Measurements from ENCODE around the gene SLC35G4. TPM values are rescaled to one million over a fixed set of nuclear protein-coding genes. Genes with fewer than 3 reads are reported as not detected.
"Not testable (repeated sequence)": the region's sequence is repeated elsewhere in the genome, so short reads cannot be mapped to it uniquely, and the experiment has no call there.

SLC35G4 gene
- total RNA-seq (not detected), total RNA-seq (0 reads per million in 29 experiments)
- total RNA-seq (2013): not detected

DNA sequence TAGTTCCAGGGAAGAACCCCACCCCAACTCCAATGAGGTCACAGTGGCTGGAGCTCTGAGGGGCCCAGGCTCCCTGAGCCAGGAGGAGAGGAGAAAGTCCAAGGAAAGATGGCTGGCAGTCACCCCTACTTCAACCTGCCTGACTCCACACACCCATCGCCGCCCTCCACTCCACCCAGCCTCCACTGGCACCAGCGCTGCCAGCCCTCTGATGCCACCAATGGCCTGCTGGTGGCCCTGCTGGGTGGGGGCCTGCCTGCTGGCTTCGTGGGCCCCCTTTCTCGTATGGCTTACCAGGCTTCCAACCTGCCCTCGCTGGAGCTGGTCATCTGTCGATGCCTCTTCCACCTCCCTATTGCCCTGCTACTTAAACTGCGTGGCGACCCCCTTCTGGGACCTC is at the start of gene SLC35G4:
TSS of gene SLC35G4 (plus strand) at position 109 of the 400 bp plus-strand sequence. CDS start at position 109, 0 bp downstream.
- H3K36me3 Mint-ChIP-seq; H3K9me3 ChIP-seq; H3K4me3 Mint-ChIP-seq; H3K36me3 ChIP-seq (ENCODE audit: control insufficient read depth in 2 of 2, extremely low read depth in 1 of 2, insufficient read depth in 1 of 2, low read length in 1 of 2); H3K27ac Mint-ChIP-seq; POLR2A ChIA-PET; H3K4me3 ChIP-seq (ENCODE audit: control insufficient read depth in 1 of 2, extremely low read depth in 1 of 2, low read length in 1 of 2); H3K27me3 ChIP-seq (replicated peaks in 1 of 2; ENCODE audit: control insufficient read depth in 2 of 2, extremely low read depth in 1 of 2, insufficient read depth in 2 of 2, low read length in 1 of 2); CTCF ChIA-PET; H3K9me3 Mint-ChIP-seq; DNase-seq; H3K4me1 Mint-ChIP-seq; H3K4me1 ChIP-seq (ENCODE audit: control insufficient read depth in 1 of 2, extremely low read depth in 1 of 2, insufficient read depth in 2 of 2, low read length in 2 of 2); ATAC-seq (replicated peaks in 1 of 4); H3K27me3 Mint-ChIP-seq; H3K27ac ChIP-seq (ENCODE audit: low read length): not testable (repeated sequence)
- WGBS (ENCODE audit: insufficient coverage): 93% methylated on average over 3 of the region's 9 CpGs

DNA sequence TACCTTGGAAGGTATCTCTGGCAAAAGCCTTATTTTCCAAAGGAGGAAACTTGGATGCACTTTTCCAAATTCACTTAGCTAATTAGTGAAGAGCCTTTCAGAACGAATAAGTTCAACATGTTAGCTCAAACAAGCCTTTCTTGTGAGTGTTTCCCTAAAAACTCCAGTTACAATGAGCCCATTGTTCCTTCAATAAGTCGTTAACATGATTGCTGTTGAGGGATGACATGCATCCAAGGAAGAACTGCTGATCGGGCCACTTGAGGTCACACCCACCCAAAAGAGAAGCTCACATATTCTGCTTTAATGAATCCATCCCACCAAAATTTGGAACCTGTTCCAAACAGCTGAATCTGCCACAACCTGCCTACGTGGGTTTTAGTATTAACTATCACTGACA is 48.1 kb upstream of the SLC35G4 start:
- Mint-ChIP-seq H3K36me3 (no peaks in the 10 kb centered on the region), H3K27ac (no peak overlapping the region), H3K4me1 (no peaks in the 10 kb centered on the region), H3K4me3 (no peak overlapping the region), H3K9me3 (no peaks in the 10 kb centered on the region), H3K27me3 (peaks cover 2 to 4% of the 10 kb centered on the region in 2 donors)
- ChIA-PET CTCF (no interaction called here), POLR2A (no interaction called here)
- no peak for ATAC-seq (replicated peaks in 1 of 4)
- H3K4me3 ChIP-seq (ENCODE audit: control insufficient read depth in 1 of 2, extremely low read depth in 1 of 2, low read length in 1 of 2): no peak overlapping the region
- no peak for DNase-seq
- WGBS (ENCODE audit: insufficient coverage): 67% methylated on average over 1 of the region's 4 CpGs
- H3K36me3 ChIP-seq (ENCODE audit: control insufficient read depth in 2 of 2, extremely low read depth in 1 of 2, insufficient read depth in 1 of 2, low read length in 1 of 2): no peaks in the 10 kb centered on the region
- H3K27ac ChIP-seq (ENCODE audit: low read length): no peak overlapping the region
- no peaks in the 10 kb centered on the region for H3K27me3 ChIP-seq (replicated peaks in 1 of 2; ENCODE audit: control insufficient read depth in 2 of 2, extremely low read depth in 1 of 2, insufficient read depth in 2 of 2, low read length in 1 of 2)
- H3K9me3 ChIP-seq: no peaks in the 10 kb centered on the region
- H3K4me1 ChIP-seq (ENCODE audit: control insufficient read depth in 1 of 2, extremely low read depth in 1 of 2, insufficient read depth in 2 of 2, low read length in 2 of 2): no peaks in the 10 kb centered on the region

GRCh38 chr18:11565716-11566115 is 43.7 kb upstream of the SLC35G4 start:
- Histone ChIP-seq H3K4me1 (ENCODE audit: control insufficient read depth in 1 of 2, extremely low read depth in 1 of 2, insufficient read depth in 2 of 2, low read length in 2 of 2) (no peaks in the 10 kb centered on the region), H3K27ac (ENCODE audit: low read length) (no peak overlapping the region), H3K27me3 (replicated peaks in 1 of 2; ENCODE audit: control insufficient read depth in 2 of 2, extremely low read depth in 1 of 2, insufficient read depth in 2 of 2, low read length in 1 of 2) (peaks cover 0 to 5% of the 10 kb centered on the region in 2 experiments), H3K9me3 (no peaks in the 10 kb centered on the region), H3K4me3 (ENCODE audit: control insufficient read depth in 1 of 2, extremely low read depth in 1 of 2, low read length in 1 of 2) (no peak overlapping the region), H3K36me3 (ENCODE audit: control insufficient read depth in 2 of 2, extremely low read depth in 1 of 2, insufficient read depth in 1 of 2, low read length in 1 of 2) (no peaks in the 10 kb centered on the region)
- Mint-ChIP-seq H3K4me3 (no peak overlapping the region), H3K9me3 (no peaks in the 10 kb centered on the region), H3K4me1 (no peaks in the 10 kb centered on the region), H3K27me3 (peaks cover 9 to 17% of the 10 kb centered on the region in 2 donors), H3K27ac (no peak overlapping the region), H3K36me3 (no peaks in the 10 kb centered on the region)
- ChIA-PET CTCF (no interaction called here), POLR2A (no interaction called here)
- no peak for ATAC-seq (replicated peaks in 1 of 4)
- DNase-seq: no peak
- no CpG with 5 or more reads among the region's 5 CpGs for WGBS (ENCODE audit: insufficient coverage)

DNA sequence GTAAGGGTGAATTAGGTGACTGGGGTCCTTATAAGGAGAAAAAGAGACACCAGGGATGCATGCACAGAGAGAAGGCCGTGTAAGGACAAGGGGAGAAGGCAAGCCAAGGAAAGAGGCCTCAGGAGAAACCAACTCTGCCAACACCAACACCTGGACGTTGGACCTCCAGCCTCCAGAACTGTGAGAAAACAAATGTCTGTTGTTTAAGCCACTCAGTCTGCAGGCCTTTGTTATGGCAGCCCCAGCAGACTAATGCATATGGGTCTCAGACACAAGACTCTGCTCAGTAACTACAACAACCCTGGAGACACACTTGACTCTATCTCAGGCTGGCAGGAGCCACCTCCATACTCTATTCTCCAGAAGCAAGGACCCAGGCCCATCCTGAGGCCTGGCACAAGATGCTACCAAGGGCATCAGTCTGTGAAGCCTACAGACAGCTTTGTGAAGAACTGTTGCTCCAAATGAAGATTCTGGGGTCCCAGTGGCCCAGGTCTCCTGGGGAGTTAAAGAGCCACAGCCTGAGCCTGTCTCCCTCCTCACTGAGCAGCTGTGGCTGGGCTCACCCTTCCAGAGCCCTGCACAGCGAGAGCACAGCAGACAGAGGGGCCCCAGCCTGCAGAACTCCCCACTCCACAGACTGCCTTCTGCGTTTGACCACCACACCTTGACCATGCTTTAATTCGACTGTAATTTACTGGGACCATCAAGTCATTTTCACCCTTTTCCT is 43.0 kb upstream of the SLC35G4 start:
- Histone ChIP-seq H3K27me3 (replicated peaks in 1 of 2; ENCODE audit: control insufficient read depth in 2 of 2, extremely low read depth in 1 of 2, insufficient read depth in 2 of 2, low read length in 1 of 2) (peaks cover 0 to 5% of the 10 kb centered on the region in 2 experiments), H3K4me1 (ENCODE audit: control insufficient read depth in 1 of 2, extremely low read depth in 1 of 2, insufficient read depth in 2 of 2, low read length in 2 of 2) (no peaks in the 10 kb centered on the region), H3K4me3 (ENCODE audit: control insufficient read depth in 1 of 2, extremely low read depth in 1 of 2, low read length in 1 of 2) (no peak overlapping the region), H3K27ac (ENCODE audit: low read length) (no peak overlapping the region), H3K9me3 (no peaks in the 10 kb centered on the region), H3K36me3 (ENCODE audit: control insufficient read depth in 2 of 2, extremely low read depth in 1 of 2, insufficient read depth in 1 of 2, low read length in 1 of 2) (no peaks in the 10 kb centered on the region)
- no peak for DNase-seq
- Mint-ChIP-seq H3K27ac (no peak overlapping the region), H3K27me3 (peaks cover 9 to 17% of the 10 kb centered on the region in 2 donors), H3K36me3 (no peaks in the 10 kb centered on the region), H3K9me3 (no peaks in the 10 kb centered on the region), H3K4me3 (no peak overlapping the region), H3K4me1 (no peaks in the 10 kb centered on the region)
- no peak for ATAC-seq (replicated peaks in 1 of 4)
- ChIA-PET POLR2A (no interaction called here), CTCF (no interaction called here)
- 79% methylated on average over 3 of the region's 5 CpGs for WGBS (ENCODE audit: insufficient coverage)

DNA sequence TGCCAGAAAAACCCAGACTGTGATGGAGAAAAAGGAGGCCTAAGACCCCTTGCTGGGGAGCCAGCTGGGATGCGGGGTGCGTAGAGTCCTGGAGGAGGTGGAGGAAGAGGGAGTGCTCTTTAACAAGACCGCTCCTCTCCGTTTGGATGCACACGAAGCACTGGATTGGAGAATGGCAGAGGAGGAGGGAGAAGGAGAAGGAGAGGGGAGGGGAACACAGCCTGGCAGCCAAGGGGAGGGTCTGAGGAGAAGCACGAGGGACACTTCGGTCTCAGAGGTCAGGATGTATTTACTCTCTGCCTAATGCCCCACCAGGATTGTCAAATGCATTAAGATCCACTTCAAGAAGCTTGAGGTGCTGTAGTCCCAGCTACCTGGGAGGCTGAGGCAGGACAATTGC is 42.0 kb upstream of the SLC35G4 start:
- H3K27me3 ChIP-seq (replicated peaks in 1 of 2; ENCODE audit: control insufficient read depth in 2 of 2, extremely low read depth in 1 of 2, insufficient read depth in 2 of 2, low read length in 1 of 2): peaks cover 0 to 8% of the 10 kb centered on the region in 2 experiments
- H3K27me3 Mint-ChIP-seq: peaks cover 9 to 17% of the 10 kb centered on the region in 2 donors
- no peaks in the 10 kb centered on the region for H3K9me3 Mint-ChIP-seq
- H3K9me3 ChIP-seq: no peaks in the 10 kb centered on the region
- no peaks in the 10 kb centered on the region for H3K4me1 ChIP-seq (ENCODE audit: control insufficient read depth in 1 of 2, extremely low read depth in 1 of 2, insufficient read depth in 2 of 2, low read length in 2 of 2)
- WGBS (ENCODE audit: insufficient coverage): 84% methylated on average over 5 of the region's 7 CpGs
- H3K36me3 ChIP-seq (ENCODE audit: control insufficient read depth in 2 of 2, extremely low read depth in 1 of 2, insufficient read depth in 1 of 2, low read length in 1 of 2): no peaks in the 10 kb centered on the region
- H3K27ac Mint-ChIP-seq: no peak overlapping the region
- ATAC-seq (replicated peaks in 1 of 4) (no peak), DNase-seq (no peak)
- no peaks in the 10 kb centered on the region for H3K36me3 Mint-ChIP-seq
- no peak overlapping the region for H3K4me3 ChIP-seq (ENCODE audit: control insufficient read depth in 1 of 2, extremely low read depth in 1 of 2, low read length in 1 of 2)
- ChIA-PET CTCF (interaction anchor here in 1 of 2 donors (0.7 kb wide), 1 partner anchor 296 kb away, joined by 4 read pairs; no protein-coding TSS in a partner anchor), POLR2A (no interaction called here)
- H3K4me3 Mint-ChIP-seq: no peak overlapping the region
- no peak overlapping the region for H3K27ac ChIP-seq (ENCODE audit: low read length)
- no peaks in the 10 kb centered on the region for H3K4me1 Mint-ChIP-seq

DNA sequence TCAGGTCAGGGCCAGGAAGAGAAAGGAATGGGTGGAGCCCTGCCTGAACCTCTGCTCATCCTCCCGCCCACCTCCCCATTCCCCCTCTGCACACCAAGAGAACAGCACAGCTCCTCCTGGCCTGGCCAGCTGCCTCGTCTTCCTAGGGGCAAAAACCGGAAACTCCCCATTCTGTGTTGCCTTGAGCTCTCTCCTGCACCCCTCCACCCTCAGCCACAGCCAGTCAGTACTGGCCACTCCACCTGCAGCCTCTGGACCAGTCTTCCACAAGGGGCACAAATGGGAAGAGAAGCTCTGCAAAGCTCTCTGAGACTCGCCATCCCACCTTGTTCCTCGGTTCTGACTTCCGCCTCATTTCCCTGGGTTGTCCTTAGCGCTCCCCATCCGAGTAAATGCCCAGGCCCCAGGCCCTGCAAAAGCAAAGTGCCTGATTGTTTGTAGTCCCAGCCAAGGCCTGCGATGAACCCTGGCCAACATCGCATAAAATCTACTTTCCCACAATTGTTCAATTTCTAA is 39.3 kb upstream of the SLC35G4 start:
- no peaks in the 10 kb centered on the region for H3K36me3 Mint-ChIP-seq
- ATAC-seq (replicated peaks in 1 of 4) (no peak), DNase-seq (no peak)
- H3K27ac ChIP-seq (ENCODE audit: low read length): no peak overlapping the region
- peaks cover 9 to 13% of the 10 kb centered on the region in 2 donors for H3K27me3 Mint-ChIP-seq
- H3K27ac Mint-ChIP-seq: no peak overlapping the region
- no peaks in the 10 kb centered on the region for H3K36me3 ChIP-seq (ENCODE audit: control insufficient read depth in 2 of 2, extremely low read depth in 1 of 2, insufficient read depth in 1 of 2, low read length in 1 of 2)
- 82% methylated on average over 8 of the region's 10 CpGs for WGBS (ENCODE audit: insufficient coverage)
- no peaks in the 10 kb centered on the region for H3K9me3 ChIP-seq
- ChIA-PET CTCF (no interaction called here), POLR2A (no interaction called here)
- no peaks in the 10 kb centered on the region for H3K4me1 ChIP-seq (ENCODE audit: control insufficient read depth in 1 of 2, extremely low read depth in 1 of 2, insufficient read depth in 2 of 2, low read length in 2 of 2)
- no peaks in the 10 kb centered on the region for H3K4me1 Mint-ChIP-seq
- no peak overlapping the region for H3K4me3 ChIP-seq (ENCODE audit: control insufficient read depth in 1 of 2, extremely low read depth in 1 of 2, low read length in 1 of 2)
- no peaks in the 10 kb centered on the region for H3K9me3 Mint-ChIP-seq
- peaks cover 0 to 8% of the 10 kb centered on the region in 2 experiments for H3K27me3 ChIP-seq (replicated peaks in 1 of 2; ENCODE audit: control insufficient read depth in 2 of 2, extremely low read depth in 1 of 2, insufficient read depth in 2 of 2, low read length in 1 of 2)
- no peak overlapping the region for H3K4me3 Mint-ChIP-seq
